ENCODE results near the gene MANF. TPM values are rescaled to one million over a fixed set of nuclear protein-coding genes. Genes with fewer than 3 reads are reported as not detected.
"Not testable (repeated sequence)": the region's sequence is repeated elsewhere in the genome, so short reads cannot be mapped to it uniquely, and the experiment has no call there.

The MANF gene
- total and polyA plus RNA-seq, 4 donors, result 40.1 to 173 (median 86.7) TPM

DNA sequence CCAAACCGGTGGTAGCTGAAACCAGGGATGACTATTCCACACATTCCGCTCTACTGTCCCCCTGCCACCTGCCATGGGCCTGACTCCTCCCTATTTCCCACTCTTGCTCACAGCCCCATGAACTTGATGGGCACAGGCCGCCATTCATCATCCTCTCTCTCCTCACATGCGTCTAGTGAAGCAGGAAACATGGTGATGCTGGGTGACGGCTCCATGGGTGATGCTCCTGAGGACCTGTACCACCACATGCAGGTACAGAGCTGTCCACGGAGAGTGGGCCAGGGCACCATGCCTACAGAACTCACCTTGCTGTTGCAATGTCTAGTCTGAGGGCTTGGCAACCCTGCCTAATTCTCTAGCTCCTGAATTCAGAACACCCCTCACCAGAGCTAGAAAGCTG, 23.3 kb upstream of the MANF start:
- TF ChIP-seq, protein P1, sequence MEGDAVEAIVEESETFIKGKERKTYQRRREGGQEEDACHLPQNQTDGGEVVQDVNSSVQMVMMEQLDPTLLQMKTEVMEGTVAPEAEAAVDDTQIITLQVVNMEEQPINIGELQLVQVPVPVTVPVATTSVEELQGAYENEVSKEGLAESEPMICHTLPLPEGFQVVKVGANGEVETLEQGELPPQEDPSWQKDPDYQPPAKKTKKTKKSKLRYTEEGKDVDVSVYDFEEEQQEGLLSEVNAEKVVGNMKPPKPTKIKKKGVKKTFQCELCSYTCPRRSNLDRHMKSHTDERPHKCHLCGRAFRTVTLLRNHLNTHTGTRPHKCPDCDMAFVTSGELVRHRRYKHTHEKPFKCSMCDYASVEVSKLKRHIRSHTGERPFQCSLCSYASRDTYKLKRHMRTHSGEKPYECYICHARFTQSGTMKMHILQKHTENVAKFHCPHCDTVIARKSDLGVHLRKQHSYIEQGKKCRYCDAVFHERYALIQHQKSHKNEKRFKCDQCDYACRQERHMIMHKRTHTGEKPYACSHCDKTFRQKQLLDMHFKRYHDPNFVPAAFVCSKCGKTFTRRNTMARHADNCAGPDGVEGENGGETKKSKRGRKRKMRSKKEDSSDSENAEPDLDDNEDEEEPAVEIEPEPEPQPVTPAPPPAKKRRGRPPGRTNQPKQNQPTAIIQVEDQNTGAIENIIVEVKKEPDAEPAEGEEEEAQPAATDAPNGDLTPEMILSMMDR (IDR thresholded peaks at IDR 0.05; ENCODE audit: control extremely low read depth, extremely low read depth), result no peak
- DNase-seq, result no peak
- no peak for ATAC-seq (ENCODE audit: insufficient read depth, low FRiP score)

DNA sequence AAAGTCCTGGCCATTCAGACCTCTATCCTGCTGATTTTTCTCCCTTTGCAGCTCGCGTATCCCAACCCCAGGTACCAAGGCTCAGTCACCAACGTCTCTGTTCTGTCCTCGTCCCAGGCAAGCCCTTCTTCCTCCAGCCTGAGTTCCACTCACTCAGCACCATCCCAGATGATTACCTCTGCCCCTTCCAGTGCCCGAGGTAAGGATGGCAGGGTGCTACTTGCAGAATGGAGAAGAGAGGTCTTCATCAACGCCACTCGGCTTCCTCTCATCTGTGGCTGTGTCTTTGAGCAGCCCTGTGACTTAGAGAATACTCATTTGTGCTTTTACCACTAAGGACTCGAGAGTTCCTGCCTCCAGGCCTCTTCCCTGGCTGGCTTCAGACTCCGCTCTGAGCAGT, 22.6 kb upstream of the MANF start:
- Histone ChIP-seq H3K9me3 (ENCODE audit: control insufficient read depth in 4 of 4, insufficient read depth in 3 of 4, low read length in 3 of 4) (no peaks in the 10 kb centered on the region), H3K36me3 (ENCODE audit: control insufficient read depth in 4 of 4, insufficient read depth in 4 of 4, low read length in 4 of 4) (no peaks in the 10 kb centered on the region), H3K4me1 (ENCODE audit: control insufficient read depth in 5 of 5, insufficient read depth in 5 of 5, low read length in 5 of 5) (no peaks in the 10 kb centered on the region), H3K27me3 (ENCODE audit: control insufficient read depth in 3 of 3, insufficient read depth in 3 of 3, low read length in 2 of 3) (no peaks in the 10 kb centered on the region), H3K9ac (ENCODE audit: insufficient read depth in 1 of 2, low read length in 2 of 2) (no peak overlapping the region), H3K4me3 (no peak overlapping the region), H3K27ac (ENCODE audit: low read depth in 1 of 2, low read length in 1 of 2) (no peak overlapping the region)
- ATAC-seq (ENCODE audit: insufficient read depth, low FRiP score) (no peak), DNase-seq (no peak)
- TF ChIP-seq, protein P1 (IDR thresholded peaks at IDR 0.05; ENCODE audit: control extremely low read depth, extremely low read depth), result no peak
- 87 to 93% methylated on average over 9 of the region's 9 CpGs for WGBS, 2 donors

More for the DNA sequence above, 23.3 kb upstream of the MANF start:
- no peak overlapping the region for H3K4me3 ChIP-seq
- H3K27ac ChIP-seq (ENCODE audit: low read depth in 1 of 2, low read length in 1 of 2), result no peak overlapping the region
- no peaks in the 10 kb centered on the region for H3K9me3 ChIP-seq (ENCODE audit: control insufficient read depth in 4 of 4, insufficient read depth in 3 of 4, low read length in 3 of 4)
- H3K9ac ChIP-seq (ENCODE audit: insufficient read depth in 1 of 2, low read length in 2 of 2), result no peak overlapping the region
- 94 to 95% methylated on average over 6 of the region's 6 CpGs for WGBS, 2 donors
- H3K27me3 ChIP-seq (ENCODE audit: control insufficient read depth in 3 of 3, insufficient read depth in 3 of 3, low read length in 2 of 3), result no peaks in the 10 kb centered on the region
- H3K4me1 ChIP-seq (ENCODE audit: control insufficient read depth in 5 of 5, insufficient read depth in 5 of 5, low read length in 5 of 5), result no peaks in the 10 kb centered on the region
- no peaks in the 10 kb centered on the region for H3K36me3 ChIP-seq (ENCODE audit: control insufficient read depth in 4 of 4, insufficient read depth in 4 of 4, low read length in 4 of 4)

DNA sequence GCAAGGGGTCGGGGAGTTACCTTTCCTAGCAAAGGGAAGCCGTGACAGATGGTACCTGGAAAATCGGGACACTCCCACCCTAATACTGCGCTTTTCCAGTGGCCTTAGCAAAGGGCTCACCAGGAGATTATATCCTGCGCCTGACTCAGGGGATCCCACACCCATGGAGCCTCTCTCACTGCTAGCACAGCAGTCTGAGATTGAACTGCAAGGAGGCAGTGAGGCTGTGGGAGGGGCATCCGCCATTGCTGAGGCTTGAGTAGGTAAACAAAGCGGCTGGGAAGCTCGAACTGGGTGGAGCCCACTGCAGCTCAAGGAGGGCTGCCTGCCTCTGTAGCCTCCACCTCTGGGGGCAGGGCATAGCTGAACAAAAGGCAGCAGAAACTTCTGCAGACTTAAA, 16.8 kb upstream of the MANF start:
- 87 to 93% methylated on average over 8 of the region's 8 CpGs for WGBS, 2 donors
- not testable (repeated sequence) for H3K27ac ChIP-seq (ENCODE audit: low read depth in 1 of 2, low read length in 1 of 2); ATAC-seq (ENCODE audit: insufficient read depth, low FRiP score); H3K4me3 ChIP-seq; H3K9ac ChIP-seq (ENCODE audit: insufficient read depth in 1 of 2, low read length in 2 of 2); H3K4me1 ChIP-seq (ENCODE audit: control insufficient read depth in 5 of 5, insufficient read depth in 5 of 5, low read length in 5 of 5); H3K27me3 ChIP-seq (ENCODE audit: control insufficient read depth in 3 of 3, insufficient read depth in 3 of 3, low read length in 2 of 3); H3K36me3 ChIP-seq (ENCODE audit: control insufficient read depth in 4 of 4, insufficient read depth in 4 of 4, low read length in 4 of 4); DNase-seq; H3K9me3 ChIP-seq (ENCODE audit: control insufficient read depth in 4 of 4, insufficient read depth in 3 of 4, low read length in 3 of 4)

DNA sequence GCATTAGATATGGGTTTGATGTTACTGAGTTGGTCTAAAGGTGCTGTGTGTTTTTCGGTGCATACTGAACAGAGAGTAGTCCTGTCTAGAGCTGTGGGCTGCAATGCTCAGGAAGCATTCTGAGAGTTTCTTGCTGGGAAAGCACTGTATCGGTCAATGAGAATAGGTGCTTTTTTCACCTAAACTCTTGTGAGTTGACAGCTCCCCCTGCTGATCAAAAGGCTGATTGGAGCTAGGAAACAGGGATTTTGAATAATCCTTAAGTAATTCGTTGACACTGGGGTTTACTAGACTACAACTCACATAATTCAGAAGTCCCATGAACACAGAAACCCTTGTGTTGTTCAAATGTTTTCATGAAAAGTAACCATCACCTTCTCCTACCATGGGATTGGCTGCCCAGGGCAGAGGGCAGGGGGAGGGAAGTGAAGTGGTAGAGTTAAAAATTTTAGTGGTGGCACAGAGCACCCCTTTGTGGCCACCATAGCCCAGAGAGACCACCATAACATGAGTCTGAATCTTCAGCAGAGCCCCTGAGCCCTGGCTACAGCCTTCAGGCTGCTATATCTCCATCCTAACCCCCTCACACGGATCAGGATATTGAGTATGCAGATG, 13.0 kb upstream of the MANF start:
- ATAC-seq (ENCODE audit: insufficient read depth, low FRiP score) (no peak), DNase-seq (peak; percentile 49 to 80 (median 71))
- Histone ChIP-seq H3K27me3 (ENCODE audit: control insufficient read depth in 3 of 3, insufficient read depth in 3 of 3, low read length in 2 of 3) (peaks cover 0 to 2% (median 0%) of the 10 kb centered on the region in 3 donors), H3K27ac (ENCODE audit: low read depth in 1 of 2, low read length in 1 of 2) (no peak overlapping the region), H3K36me3 (ENCODE audit: control insufficient read depth in 4 of 4, insufficient read depth in 4 of 4, low read length in 4 of 4) (no peaks in the 10 kb centered on the region), H3K9me3 (ENCODE audit: control insufficient read depth in 4 of 4, insufficient read depth in 3 of 4, low read length in 3 of 4) (peaks cover 0 to 4% (median 0%) of the 10 kb centered on the region in 4 donors), H3K4me1 (ENCODE audit: control insufficient read depth in 5 of 5, insufficient read depth in 5 of 5, low read length in 5 of 5) (no peaks in the 10 kb centered on the region), H3K4me3 (no peak overlapping the region), H3K9ac (ENCODE audit: insufficient read depth in 1 of 2, low read length in 2 of 2) (no peak overlapping the region)
- TF ChIP-seq, protein P1 (IDR thresholded peaks at IDR 0.05; ENCODE audit: control extremely low read depth, extremely low read depth), result peak; percentile 52
- WGBS, 2 donors, result 25 to 37% methylated on average over 4 of the region's 4 CpGs
